NCI-H2029 treated with DMSO at 0.1 percent for 48 hours (cell line): ENCODE measurements around the gene ZNF394.

ENCODE experiments used
- DNase-seq: peaks from one replicate; lab custom pipeline; 2025; lab: John Stamatoyannopoulos, UW

Gene ZNF394

GRCh38 chr7:99449326-99449725, 50.8 kb downstream of the ZNF394 start:
- no peak for DNase-seq

- DNase-seq, result no peak
Measured at GRCh38 chr7:99448855-99449254, 51.2 kb downstream of the ZNF394 start.

GRCh38 chr7:99447943-99448342, 52.1 kb downstream of the ZNF394 start:
- DNase-seq, result no peak

- DNase-seq, result no peak
Measured at GRCh38 chr7:99446096-99446495, 54.0 kb downstream of the ZNF394 start.
